BJ (cell line): ENCODE measurements around the gene MESP2. TPM values are rescaled to one million over a fixed set of nuclear protein-coding genes. Genes with fewer than 3 reads are reported as not detected.

ENCODE experiments used
- CTCF ChIA-PET: fragments of 350-600 bp; formaldehyde crosslinking; extraction: SDS; loops from one replicate; lab custom pipeline; 2021; ENCODE audit warnings: antibody characterized with exemption, inconsistent platforms; lab: Yijun Ruan, JAX
- POLR2A ChIA-PET: fragments of 300-600 bp; sonication (Branson Sonifier 250); formaldehyde crosslinking; extraction: SDS; loops from one replicate; lab custom pipeline; 2021; ENCODE audit warnings: antibody characterized with exemption; lab: Charles Lee
- DNase-seq: peaks from one replicate; pipeline ENCODE4 v3.0.0-alpha.2; 2011; ENCODE audit warnings: low read depth
- H3K27me3 ChIP-seq: 2 replicates; pipeline ENCODE4 v1.6.0; 2011; ENCODE audit warnings: low read length; ENCODE audit not compliant: control insufficient read depth, insufficient read depth
- H3K36me3 ChIP-seq: 2 replicates; pipeline ENCODE4 v1.5.1; 2011; ENCODE audit warnings: low read length; ENCODE audit not compliant: control insufficient read depth, insufficient read depth
- H3K4me3 ChIP-seq: 2 replicates; pipeline ENCODE4 v1.5.1; 2011; ENCODE audit warnings: low read depth, mild to moderate bottlenecking, control low read depth, low read length
- CTCF ChIP-seq: IDR thresholded peaks from 2 replicates; pipeline ENCODE4 v1.5.1; 2011; ENCODE audit warnings: low read depth, mild to moderate bottlenecking, control low read depth, inconsistent platforms, low read length, moderate library complexity; ENCODE audit not compliant: insufficient read depth
- polyA plus RNA-seq: library from polyadenylated mRNA; depleted of rRNA; stranded (reverse); fragments of >200 nt; gene quantifications from 2 replicates; pipeline ENCODE4 v1.2.3, GENCODE V29; 2011

Gene MESP2
- polyA plus RNA-seq, 1 experiment: 0.39 TPM

- Histone ChIP-seq H3K27me3 (peaks cover 2% of the 10 kb centered on the region), H3K36me3 (no peaks in the 10 kb centered on the region), H3K4me3 (peak overlapping the region; percentile 54)
- no peak for DNase-seq
- POLR2A ChIA-PET: no interaction called here
- TF ChIP-seq CTCF: no peak
- CTCF ChIA-PET: interaction anchor here (0.7 to 7.2 kb wide), 12 partner anchors 10 to 142 kb away, joined by 3 to 47 read pairs (median 5); no protein-coding TSS in a partner anchor
These were observed 26.1 kb upstream of the MESP2 start for GRCh38 chr15:89749951-89750559.

- DNase-seq: peak; percentile 35
- no peaks in the 10 kb centered on the region for H3K36me3 ChIP-seq
- peak within 1 kb of the TSS; percentile 54 for H3K4me3 ChIP-seq
- ChIA-PET CTCF (interaction anchor here (0.6 to 7.2 kb wide), 16 partner anchors 10 to 141 kb away, joined by 3 to 47 read pairs (median 4); no protein-coding TSS in a partner anchor), POLR2A (no interaction called here)
- peaks cover 2% of the 10 kb centered on the region for H3K27me3 ChIP-seq
- peak; percentile 81 for TF ChIP-seq CTCF
These were observed 25.3 kb upstream of the MESP2 start, which contains the start of gene MESP1 for GRCh38 chr15:89750560-89751542. TSS of gene MESP1 (minus strand) at chr15:89751249. CDS start at chr15:89751231, 18 bp downstream.

GRCh38 chr15:89751748-89752147 lies 24.4 kb upstream of the MESP2 start:
- CTCF ChIA-PET: interaction anchor here (1.2 to 7.2 kb wide), 5 partner anchors 9 to 140 kb away, joined by 3 to 47 read pairs (median 11); no protein-coding TSS in a partner anchor
- DNase-seq: no peak
- POLR2A ChIA-PET: no interaction called here
- TF ChIP-seq CTCF: no peak
- Histone ChIP-seq H3K36me3 (no peaks in the 10 kb centered on the region), H3K4me3 (no peak overlapping the region), H3K27me3 (peaks cover 2% of the 10 kb centered on the region; the same call in 1 of the 2 replicates)

GRCh38 chr15:89753855-89754254 lies 22.3 kb upstream of the MESP2 start:
- Histone ChIP-seq H3K27me3 (no peaks in the 10 kb centered on the region), H3K4me3 (no peak overlapping the region), H3K36me3 (no peaks in the 10 kb centered on the region)
- ChIA-PET POLR2A (interaction anchor here (0.5 to 0.6 kb wide), 2 partner anchors 70 to 129 kb away, joined by 4 to 5 read pairs; no protein-coding TSS in a partner anchor), CTCF (interaction anchor here (1.3 to 10.8 kb wide), 5 partner anchors 9 to 134 kb away, joined by 5 to 221 read pairs (median 12); no protein-coding TSS in a partner anchor)
- TF ChIP-seq CTCF: no peak
- no peak for DNase-seq
